ENCODE results near the gene FAIM2. TPM values are rescaled to one million over a fixed set of nuclear protein-coding genes. Genes with fewer than 3 reads are reported as not detected.

Gene FAIM2
- total and polyA plus RNA-seq, 10 of the 15 experiments (the other 5 are each of a cell fraction or from before 2014, with no cell fraction given) = not detected

DNA sequence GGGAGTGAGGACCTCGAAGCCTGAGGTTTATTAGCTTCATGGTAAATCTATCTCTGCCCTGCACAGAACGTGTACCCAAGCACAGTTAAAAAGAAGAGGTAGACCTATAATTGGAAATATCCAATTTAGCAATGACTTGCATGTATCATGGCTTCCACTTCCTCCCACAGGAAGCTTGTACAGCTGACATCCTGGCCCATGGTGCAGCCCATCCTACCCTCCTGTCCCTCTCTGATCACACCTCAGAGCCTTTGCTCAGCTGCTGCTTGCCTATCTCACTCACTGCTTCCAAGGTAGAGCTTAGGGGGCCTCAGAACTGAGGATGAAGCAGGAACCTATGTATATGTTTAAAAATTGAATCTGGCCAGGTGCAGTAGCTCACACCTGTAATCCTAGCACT, 56.5 kb downstream of the FAIM2 start:
- FAIRE-seq (no peak), DNase-seq (ENCODE audit: low read depth, low spot score) (no peak), ATAC-seq (no peak)
- H3K4me2 ChIP-seq (ENCODE audit: control insufficient read depth, insufficient read depth) = no peak overlapping the region
- POLR2A ChIA-PET = interaction anchor here (1.1 kb wide), 1 partner anchor 9 kb away, joined by 3 read pairs; no protein-coding TSS in a partner anchor
- no peak for TF ChIP-seq SUPT20H (IDR thresholded peaks at IDR 0.05; ENCODE audit: borderline replicate concordance, control insufficient read depth, low read depth, low read length)
- no peak for TF ChIP-seq BCL11A (IDR thresholded peaks at IDR 0.05; ENCODE audit: low read depth, low read length)
- no peak for TF ChIP-seq IRF3 (IDR thresholded peaks at IDR 0.05)
- no peak for TF ChIP-seq TCF7 (IDR thresholded peaks at IDR 0.05; ENCODE audit: borderline replicate concordance)
- no peak for TF ChIP-seq SP1 (IDR thresholded peaks at IDR 0.05; ENCODE audit: low read depth, low read length)
- H3K4me3 ChIP-seq = no peak overlapping the region
- SMC1A ChIA-PET (ENCODE audit: uncharacterized antibody, unreplicated experiment) = interaction anchor here (0.9 to 1.2 kb wide), 2 partner anchors 59 to 70 kb away, joined by 3 read pairs; no protein-coding TSS in a partner anchor
- peaks cover 4% of the 10 kb centered on the region; the same call in 1 of the 2 replicates for H3K4me1 ChIP-seq (ENCODE audit: control insufficient read depth, insufficient read depth, low read length)
- H3K9ac ChIP-seq (ENCODE audit: control insufficient read depth, insufficient read depth, low read length) = no peak overlapping the region
- H3K36me3 ChIP-seq (ENCODE audit: control insufficient read depth in 2 of 2, insufficient read depth in 2 of 2, low read length in 1 of 2) = no peaks in the 10 kb centered on the region
- no peaks in the 10 kb centered on the region for H4K20me1 ChIP-seq (ENCODE audit: control insufficient read depth, insufficient read depth)
- H2AFZ ChIP-seq (ENCODE audit: control insufficient read depth, low read depth, low read length) = peak overlapping the region; percentile 60
- H3K27me3 ChIP-seq (replicated peaks in 1 of 2; ENCODE audit: control insufficient read depth in 2 of 2, insufficient read depth in 2 of 2, low read length in 1 of 2) = no peaks in the 10 kb centered on the region
- peaks cover 7% of the 10 kb centered on the region for H3K79me2 ChIP-seq (ENCODE audit: control insufficient read depth, insufficient read depth, low read length)
- no TSS peak for BruUV-seq (replicated peaks)
- no peak overlapping the region for H3K27ac ChIP-seq (ENCODE audit: control insufficient read depth, insufficient read depth)
- WGBS (ENCODE audit: insufficient coverage, insufficient replicate concordance, low lambda C conversion rate, missing lambda C conversion rate) = 48% methylated on average over 2 of the region's 2 CpGs
- CTCF ChIA-PET = interaction anchor here (0.7 to 2.4 kb wide), 9 partner anchors 8 to 265 kb away, joined by 3 to 9 read pairs (median 4); partner anchors contain the start of genes COX14 and TMBIM6
- intact Hi-C loops (cut with micrococcal nuclease; ENCODE audit: unreplicated experiment) = no loop called here
- in situ Hi-C loops (cut with MboI) = no loop called here
- peaks cover 1% of the 10 kb centered on the region; the same call in 1 of the 3 replicates for H3K9me3 ChIP-seq (replicated peaks; ENCODE audit: control insufficient read depth, insufficient read depth, low read length)
- RAD21 ChIA-PET (ENCODE audit: unreplicated experiment) = interaction anchor here (1.0 kb wide), 1 partner anchor 8 kb away, joined by 3 read pairs; no protein-coding TSS in a partner anchor

DNA sequence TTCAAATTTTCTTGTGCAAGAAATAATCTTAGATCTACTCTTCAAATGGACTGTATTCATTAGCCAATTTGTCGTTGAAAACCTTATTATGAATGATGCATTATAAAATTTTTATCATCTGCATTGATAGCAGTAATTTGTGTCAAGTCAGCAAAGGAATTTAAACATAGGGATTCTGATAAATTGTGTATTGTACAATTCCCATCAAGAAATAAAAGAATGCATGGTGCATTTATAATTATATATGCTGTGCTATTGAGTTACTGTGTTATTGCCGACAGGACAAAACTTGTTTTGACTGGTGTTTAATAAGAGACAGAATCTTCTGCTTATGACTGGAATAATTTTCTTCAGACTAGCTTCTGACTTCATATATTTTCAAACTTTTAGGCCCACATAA, 57.7 kb downstream of the FAIM2 start:
- H3K9me3 ChIP-seq (replicated peaks; ENCODE audit: control insufficient read depth, insufficient read depth, low read length) = peaks cover 1% of the 10 kb centered on the region; the same call in 1 of the 3 replicates
- H3K4me2 ChIP-seq (ENCODE audit: control insufficient read depth, insufficient read depth) = no peak overlapping the region
- DNase-seq (ENCODE audit: low read depth, low spot score) (no peak), ATAC-seq (no peak), FAIRE-seq (no peak)
- H3K4me1 ChIP-seq (ENCODE audit: control insufficient read depth, insufficient read depth, low read length) = peaks cover 10% of the 10 kb centered on the region; the same call in 1 of the 2 replicates
- H2AFZ ChIP-seq (ENCODE audit: control insufficient read depth, low read depth, low read length) = no peak overlapping the region
- H3K36me3 ChIP-seq (ENCODE audit: control insufficient read depth in 2 of 2, insufficient read depth in 2 of 2, low read length in 1 of 2) = no peaks in the 10 kb centered on the region
- ChIA-PET SMC1A (ENCODE audit: uncharacterized antibody, unreplicated experiment) (interaction anchor here (1.2 to 1.3 kb wide), 2 partner anchors 40 to 68 kb away, joined by 3 read pairs; no protein-coding TSS in a partner anchor), RAD21 (ENCODE audit: unreplicated experiment) (no interaction called here), CTCF (interaction anchor here (1.1 to 2.4 kb wide), 4 partner anchors 20 to 201 kb away, joined by 3 to 9 read pairs (median 4); no protein-coding TSS in a partner anchor), POLR2A (interaction anchor here (0.6 kb wide), 1 partner anchor 28 kb away, joined by 3 read pairs; no protein-coding TSS in a partner anchor)
- 98% methylated on average over 2 of the region's 2 CpGs for WGBS (ENCODE audit: insufficient coverage, insufficient replicate concordance, low lambda C conversion rate, missing lambda C conversion rate)
- in situ Hi-C loops (cut with MboI) (no loop called here), intact Hi-C loops (cut with micrococcal nuclease; ENCODE audit: unreplicated experiment) (no loop called here)
- H3K27ac ChIP-seq (ENCODE audit: control insufficient read depth, insufficient read depth) = no peak overlapping the region
- no peak overlapping the region for H3K4me3 ChIP-seq
- H3K27me3 ChIP-seq (replicated peaks in 1 of 2; ENCODE audit: control insufficient read depth in 2 of 2, insufficient read depth in 2 of 2, low read length in 1 of 2) = no peaks in the 10 kb centered on the region
- no peaks in the 10 kb centered on the region for H4K20me1 ChIP-seq (ENCODE audit: control insufficient read depth, insufficient read depth)
- BruUV-seq (replicated peaks) = no TSS peak
- H3K9ac ChIP-seq (ENCODE audit: control insufficient read depth, insufficient read depth, low read length) = no peak overlapping the region
- peaks cover 12% of the 10 kb centered on the region for H3K79me2 ChIP-seq (ENCODE audit: control insufficient read depth, insufficient read depth, low read length)
- TF ChIP-seq, protein P1, sequence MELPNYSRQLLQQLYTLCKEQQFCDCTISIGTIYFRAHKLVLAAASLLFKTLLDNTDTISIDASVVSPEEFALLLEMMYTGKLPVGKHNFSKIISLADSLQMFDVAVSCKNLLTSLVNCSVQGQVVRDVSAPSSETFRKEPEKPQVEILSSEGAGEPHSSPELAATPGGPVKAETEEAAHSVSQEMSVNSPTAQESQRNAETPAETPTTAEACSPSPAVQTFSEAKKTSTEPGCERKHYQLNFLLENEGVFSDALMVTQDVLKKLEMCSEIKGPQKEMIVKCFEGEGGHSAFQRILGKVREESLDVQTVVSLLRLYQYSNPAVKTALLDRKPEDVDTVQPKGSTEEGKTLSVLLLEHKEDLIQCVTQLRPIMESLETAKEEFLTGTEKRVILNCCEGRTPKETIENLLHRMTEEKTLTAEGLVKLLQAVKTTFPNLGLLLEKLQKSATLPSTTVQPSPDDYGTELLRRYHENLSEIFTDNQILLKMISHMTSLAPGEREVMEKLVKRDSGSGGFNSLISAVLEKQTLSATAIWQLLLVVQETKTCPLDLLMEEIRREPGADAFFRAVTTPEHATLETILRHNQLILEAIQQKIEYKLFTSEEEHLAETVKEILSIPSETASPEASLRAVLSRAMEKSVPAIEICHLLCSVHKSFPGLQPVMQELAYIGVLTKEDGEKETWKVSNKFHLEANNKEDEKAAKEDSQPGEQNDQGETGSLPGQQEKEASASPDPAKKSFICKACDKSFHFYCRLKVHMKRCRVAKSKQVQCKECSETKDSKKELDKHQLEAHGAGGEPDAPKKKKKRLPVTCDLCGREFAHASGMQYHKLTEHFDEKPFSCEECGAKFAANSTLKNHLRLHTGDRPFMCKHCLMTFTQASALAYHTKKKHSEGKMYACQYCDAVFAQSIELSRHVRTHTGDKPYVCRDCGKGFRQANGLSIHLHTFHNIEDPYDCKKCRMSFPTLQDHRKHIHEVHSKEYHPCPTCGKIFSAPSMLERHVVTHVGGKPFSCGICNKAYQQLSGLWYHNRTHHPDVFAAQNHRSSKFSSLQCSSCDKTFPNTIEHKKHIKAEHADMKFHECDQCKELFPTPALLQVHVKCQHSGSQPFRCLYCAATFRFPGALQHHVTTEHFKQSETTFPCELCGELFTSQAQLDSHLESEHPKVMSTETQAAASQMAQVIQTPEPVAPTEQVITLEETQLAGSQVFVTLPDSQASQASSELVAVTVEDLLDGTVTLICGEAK (IDR thresholded peaks at IDR 0.05; ENCODE audit: borderline replicate concordance) = no peak
- no peak for TF ChIP-seq ZNF207 (IDR thresholded peaks at IDR 0.05; ENCODE audit: borderline replicate concordance)

Measured in GM12878 (cell line).